ENCODE data around the gene LGALS3BP. TPM values are rescaled to one million over a fixed set of nuclear protein-coding genes. Genes with fewer than 3 reads are reported as not detected.
A peak's percentile ranks its signal among the peaks of the same experiment; 100 is the strongest.

The LGALS3BP gene
- total and polyA plus RNA-seq, 2 of the 4 experiments (the other 2 are of a cell fraction): 33.7 to 273 TPM

GRCh38 chr17:78921437-78921971, 58.2 kb downstream of the LGALS3BP start:
- dilution Hi-C loops (cut with HindIII; ENCODE audit: low sequenced_read_pairs, unreplicated experiment): no loop called here
- TF ChIP-seq SMC3 (IDR thresholded peaks at IDR 0.05; ENCODE audit: low read depth, low read length) (no peak), RAD21 (IDR thresholded peaks at IDR 0.05; ENCODE audit: low read length) (no peak), RCOR1 (IDR thresholded peaks at IDR 0.05; ENCODE audit: insufficient replicate concordance, low read length) (no peak)
- peak overlapping the region; percentile 12; the same call in 1 of the 2 replicates for H3K9ac ChIP-seq (ENCODE audit: low read depth, low read length)
- no peak overlapping the region for H2AFZ ChIP-seq (replicated peaks; ENCODE audit: low read length, poor library complexity)
- H4K20me1 ChIP-seq (ENCODE audit: insufficient read depth, low read length): peaks cover 77% of the 10 kb centered on the region
- CTCF ChIA-PET: interaction anchor here (0.6 to 0.7 kb wide), 2 partner anchors 23 to 55 kb away, joined by 3 to 5 read pairs; no protein-coding TSS in a partner anchor
- peak overlapping the region; percentile 29 for H3K23ac ChIP-seq (ENCODE audit: low read depth, low read length)
- H3K9me3 ChIP-seq (ENCODE audit: control insufficient read depth, insufficient read depth, low read length): no peaks in the 10 kb centered on the region
- no peak overlapping the region for H2BK20ac ChIP-seq (ENCODE audit: low read depth, low read length)
- no peak overlapping the region for H4K5ac ChIP-seq (ENCODE audit: low read depth, low read length)
- H3K18ac ChIP-seq (ENCODE audit: low read depth, low read length): no peak overlapping the region
- H3K27ac ChIP-seq (ENCODE audit: insufficient read depth, low read length): peak overlapping the region; percentile 44; the same call in 1 of the 2 replicates
- H3K4me2 ChIP-seq (ENCODE audit: low read depth, low read length): peak overlapping the region; percentile 66
- in situ Hi-C loops (cut with MboI; ENCODE audit: low sequenced_read_pairs): no loop called here
- no peak overlapping the region; the same call in 1 of the 2 replicates for H4K91ac ChIP-seq (ENCODE audit: insufficient read depth, low read depth, low read length)
- H3K56ac ChIP-seq (ENCODE audit: extremely low read depth, insufficient read depth, low read length): no peak overlapping the region
- peaks cover 39% of the 10 kb centered on the region for H3K4me1 ChIP-seq (ENCODE audit: control insufficient read depth, insufficient read depth, low read length)
- intact Hi-C loops (cut with micrococcal nuclease): no loop called here
- no peaks in the 10 kb centered on the region for H3K27me3 ChIP-seq (ENCODE audit: control insufficient read depth, insufficient read depth, low read length)
- H3K36me3 ChIP-seq (ENCODE audit: control insufficient read depth, insufficient read depth, low read length): peaks cover 9% of the 10 kb centered on the region
- H3K79me1 ChIP-seq (ENCODE audit: low read depth in 1 of 2, low read length in 2 of 2): peaks cover 0 to 68% of the 10 kb centered on the region in 2 experiments; a peak in 3 of 4 replicates
- no TSS peak for BruUV-seq (replicated peaks)
- WGBS, 2 experiments (ENCODE audit: extremely low coverage in 2 of 2, insufficient read length in 1 of 2): 28% methylated on average over 3 of the region's 8 CpGs; no CpG with 5 or more reads in 1 of the 2 experiments
- H3K14ac ChIP-seq (replicated peaks; ENCODE audit: low read depth, low read length): peak overlapping the region; percentile 59
- no peak overlapping the region for H2BK120ac ChIP-seq (ENCODE audit: low read depth, low read length)
- peak overlapping the region; percentile 42 for H3K4ac ChIP-seq (ENCODE audit: low read depth, low read length)
- no peak overlapping the region for H4K8ac ChIP-seq (ENCODE audit: low read depth in 2 of 2, low read length in 2 of 2)
- no peak overlapping the region; the same call in 2 of the 3 replicates for H2BK15ac ChIP-seq (ENCODE audit: low read depth, low read length)
- DNase-seq: no peak
- ATAC-seq (ENCODE audit: low read depth): no peak
- H3K9me1 ChIP-seq (ENCODE audit: insufficient read depth, low read length): peaks cover 36% of the 10 kb centered on the region
- no peak overlapping the region for H2BK5ac ChIP-seq (ENCODE audit: low read depth, low read length, poor library complexity, severe bottlenecking)
- H3K4me3 ChIP-seq (ENCODE audit: insufficient read depth, low read depth, low read length): no peak overlapping the region
- POLR2A ChIA-PET (ENCODE audit: unreplicated experiment): no interaction called here
- no peak overlapping the region for H2AK9ac ChIP-seq (replicated peaks; ENCODE audit: low read depth, low read length, poor library complexity)
- H2AK5ac ChIP-seq (ENCODE audit: low read depth, low read length): no peak overlapping the region; the same call in 1 of the 2 replicates

Other genes with a start within 250 kb of the LGALS3BP start
- gene CYTH1, start 197.7 kb downstream of the LGALS3BP start, total RNA-seq (2012; rRNA removed): 7.9 and 8.3 TPM in 2 replicates
- gene CYTH1, start 197.7 kb downstream of the LGALS3BP start, polyA plus RNA-seq (2012; rRNA removed): 10.1 and 12.4 TPM in 2 replicates
- 28.3 and 30.6 TPM in 2 replicates for gene USP36, start 139.1 kb downstream of the LGALS3BP start, total RNA-seq (2012; rRNA removed)
- gene USP36, start 139.1 kb downstream of the LGALS3BP start, polyA plus RNA-seq (2012; rRNA removed): 38.3 and 39.7 TPM in 2 replicates
- gene CEP295NL, start 76.7 kb downstream of the LGALS3BP start, total RNA-seq (2012; rRNA removed): 0.56 and 0.72 TPM in 2 replicates
- 0.11 and 0.31 TPM in 2 replicates for gene CEP295NL, start 76.7 kb downstream of the LGALS3BP start, polyA plus RNA-seq (2012; rRNA removed)
- gene TIMP2, start 54.5 kb downstream of the LGALS3BP start, total RNA-seq (2012; rRNA removed): 43.9 and 48.6 TPM in 2 replicates
- gene TIMP2, start 54.5 kb downstream of the LGALS3BP start, polyA plus RNA-seq (2012; rRNA removed): 352 and 416 TPM in 2 replicates
- gene CANT1, start 29.8 kb upstream of the LGALS3BP start, total RNA-seq (2012; rRNA removed): 50.0 and 51.8 TPM in 2 replicates
- gene CANT1, start 29.8 kb upstream of the LGALS3BP start, polyA plus RNA-seq (2012; rRNA removed): 73.4 and 90.7 TPM in 2 replicates
- gene C1QTNF1, start 44.2 kb upstream of the LGALS3BP start, total RNA-seq (2012; rRNA removed): 1.7 and 3.4 TPM in 2 replicates
- gene C1QTNF1, start 44.2 kb upstream of the LGALS3BP start, polyA plus RNA-seq (2012; rRNA removed): 8.4 and 9.0 TPM in 2 replicates
- gene ENGASE, start 94.9 kb upstream of the LGALS3BP start, total RNA-seq (2012; rRNA removed): 2.5 and 3.9 TPM in 2 replicates
- gene ENGASE, start 94.9 kb upstream of the LGALS3BP start, polyA plus RNA-seq (2012; rRNA removed): 10.4 and 12.1 TPM in 2 replicates